ENCODE measurements around the gene ADGRV1.

The ADGRV1 gene

GRCh38 chr5:90746119-90746518, 187.5 kb downstream of the ADGRV1 start:
- Histone ChIP-seq H3K9ac (ENCODE audit: low read depth, low read length, poor library complexity, severe bottlenecking) (no peak overlapping the region), H3K4me3 (ENCODE audit: low read length, poor library complexity, severe bottlenecking) (no peak overlapping the region), H3K4me2 (ENCODE audit: low read depth, low read length, poor library complexity, severe bottlenecking) (no peak overlapping the region), H3F3A (ENCODE audit: low read depth) (no peaks in the 10 kb centered on the region), H3K36me3 (ENCODE audit: insufficient read depth, low read length) (no peaks in the 10 kb centered on the region), H2AFZ (ENCODE audit: low read length) (no peak overlapping the region), H3K9me2 (replicated peaks; ENCODE audit: low read depth, low read length) (no peaks in the 10 kb centered on the region), H3K27me3 (ENCODE audit: insufficient read depth, low read length, poor library complexity, severe bottlenecking) (no peaks in the 10 kb centered on the region), H3K79me2 (ENCODE audit: insufficient read depth, low read length) (no peaks in the 10 kb centered on the region), H4K20me1 (ENCODE audit: insufficient read depth, low read length, poor library complexity, severe bottlenecking) (no peaks in the 10 kb centered on the region), H3K4me1 (ENCODE audit: insufficient read depth, low read length, poor library complexity, severe bottlenecking) (no peaks in the 10 kb centered on the region), H3K9me3 (ENCODE audit: insufficient read depth, low read depth, low read length) (no peaks in the 10 kb centered on the region)
- no peak for TF ChIP-seq CTCF (conservative IDR thresholded peaks at IDR 0.05; ENCODE audit: low read length)
- TF ChIP-seq EZH2phosphoT487 (IDR thresholded peaks at IDR 0.05; ENCODE audit: borderline replicate concordance), result no peak

- no peaks in the 10 kb centered on the region for H3K36me3 ChIP-seq (ENCODE audit: insufficient read depth, low read length)
- H3K27me3 ChIP-seq (ENCODE audit: insufficient read depth, low read length, poor library complexity, severe bottlenecking), result no peaks in the 10 kb centered on the region
- H3K4me2 ChIP-seq (ENCODE audit: low read depth, low read length, poor library complexity, severe bottlenecking), result no peak overlapping the region
- no peaks in the 10 kb centered on the region for H3F3A ChIP-seq (ENCODE audit: low read depth)
- H4K20me1 ChIP-seq (ENCODE audit: insufficient read depth, low read length, poor library complexity, severe bottlenecking), result no peaks in the 10 kb centered on the region
- H3K9ac ChIP-seq (ENCODE audit: low read depth, low read length, poor library complexity, severe bottlenecking), result no peak overlapping the region
- TF ChIP-seq EZH2phosphoT487 (IDR thresholded peaks at IDR 0.05; ENCODE audit: borderline replicate concordance) (no peak), CTCF (conservative IDR thresholded peaks at IDR 0.05; ENCODE audit: low read length) (no peak)
- no peak overlapping the region for H2AFZ ChIP-seq (ENCODE audit: low read length)
- H3K9me2 ChIP-seq (replicated peaks; ENCODE audit: low read depth, low read length), result no peaks in the 10 kb centered on the region
- H3K9me3 ChIP-seq (ENCODE audit: insufficient read depth, low read depth, low read length), result no peaks in the 10 kb centered on the region
- H3K4me3 ChIP-seq (ENCODE audit: low read length, poor library complexity, severe bottlenecking), result no peak overlapping the region
- no peaks in the 10 kb centered on the region for H3K4me1 ChIP-seq (ENCODE audit: insufficient read depth, low read length, poor library complexity, severe bottlenecking)
- H3K79me2 ChIP-seq (ENCODE audit: insufficient read depth, low read length), result no peaks in the 10 kb centered on the region
Observed at GRCh38 chr5:90747175-90747574, 188.6 kb downstream of the ADGRV1 start.

GRCh38 chr5:90747693-90748092, 189.1 kb downstream of the ADGRV1 start:
- H3K9me2 ChIP-seq (replicated peaks; ENCODE audit: low read depth, low read length), result no peaks in the 10 kb centered on the region
- no peaks in the 10 kb centered on the region for H3K79me2 ChIP-seq (ENCODE audit: insufficient read depth, low read length)
- H3K4me1 ChIP-seq (ENCODE audit: insufficient read depth, low read length, poor library complexity, severe bottlenecking), result no peaks in the 10 kb centered on the region
- no peak overlapping the region for H3K4me2 ChIP-seq (ENCODE audit: low read depth, low read length, poor library complexity, severe bottlenecking)
- no peak overlapping the region for H2AFZ ChIP-seq (ENCODE audit: low read length)
- TF ChIP-seq EZH2phosphoT487 (IDR thresholded peaks at IDR 0.05; ENCODE audit: borderline replicate concordance) (no peak), CTCF (conservative IDR thresholded peaks at IDR 0.05; ENCODE audit: low read length) (no peak)
- no peaks in the 10 kb centered on the region for H4K20me1 ChIP-seq (ENCODE audit: insufficient read depth, low read length, poor library complexity, severe bottlenecking)
- no peak overlapping the region for H3K4me3 ChIP-seq (ENCODE audit: low read length, poor library complexity, severe bottlenecking)
- H3K36me3 ChIP-seq (ENCODE audit: insufficient read depth, low read length), result no peaks in the 10 kb centered on the region
- H3K9ac ChIP-seq (ENCODE audit: low read depth, low read length, poor library complexity, severe bottlenecking), result no peak overlapping the region
- H3F3A ChIP-seq (ENCODE audit: low read depth), result no peaks in the 10 kb centered on the region
- no peaks in the 10 kb centered on the region for H3K27me3 ChIP-seq (ENCODE audit: insufficient read depth, low read length, poor library complexity, severe bottlenecking)
- no peaks in the 10 kb centered on the region for H3K9me3 ChIP-seq (ENCODE audit: insufficient read depth, low read depth, low read length)

All from Loucy (cell line).